CD4-positive, alpha-beta T cell treated with Interleukin-17A for 4 hours (primary cell): ENCODE data around the gene PADI3.

ENCODE experiments used
- DNase-seq: peaks from one replicate; pipeline ENCODE4 v3.0.0-alpha.2; 2020; ENCODE audit warnings: mixed read lengths

The PADI3 gene

DNA sequence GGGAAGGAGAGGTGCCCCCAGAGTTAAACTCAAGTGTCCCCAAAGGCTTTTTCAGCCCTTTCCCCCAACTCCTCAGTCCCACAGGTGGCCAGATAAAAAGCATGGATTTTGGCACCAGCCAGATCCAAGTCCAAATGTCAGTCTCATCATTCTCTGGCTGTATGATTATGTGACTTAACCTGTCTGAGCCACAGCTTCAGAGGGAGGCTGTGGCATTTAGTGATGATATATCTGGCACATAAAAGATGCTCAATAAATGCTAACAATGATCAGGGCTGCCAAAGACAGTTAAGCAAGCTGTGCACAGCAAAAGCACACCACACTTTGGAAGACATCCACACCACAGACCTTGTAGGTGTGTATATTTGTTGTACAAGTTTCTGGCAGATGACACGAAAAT lies 5.6 kb upstream of the PADI3 start:
- DNase-seq: no peak

DNA sequence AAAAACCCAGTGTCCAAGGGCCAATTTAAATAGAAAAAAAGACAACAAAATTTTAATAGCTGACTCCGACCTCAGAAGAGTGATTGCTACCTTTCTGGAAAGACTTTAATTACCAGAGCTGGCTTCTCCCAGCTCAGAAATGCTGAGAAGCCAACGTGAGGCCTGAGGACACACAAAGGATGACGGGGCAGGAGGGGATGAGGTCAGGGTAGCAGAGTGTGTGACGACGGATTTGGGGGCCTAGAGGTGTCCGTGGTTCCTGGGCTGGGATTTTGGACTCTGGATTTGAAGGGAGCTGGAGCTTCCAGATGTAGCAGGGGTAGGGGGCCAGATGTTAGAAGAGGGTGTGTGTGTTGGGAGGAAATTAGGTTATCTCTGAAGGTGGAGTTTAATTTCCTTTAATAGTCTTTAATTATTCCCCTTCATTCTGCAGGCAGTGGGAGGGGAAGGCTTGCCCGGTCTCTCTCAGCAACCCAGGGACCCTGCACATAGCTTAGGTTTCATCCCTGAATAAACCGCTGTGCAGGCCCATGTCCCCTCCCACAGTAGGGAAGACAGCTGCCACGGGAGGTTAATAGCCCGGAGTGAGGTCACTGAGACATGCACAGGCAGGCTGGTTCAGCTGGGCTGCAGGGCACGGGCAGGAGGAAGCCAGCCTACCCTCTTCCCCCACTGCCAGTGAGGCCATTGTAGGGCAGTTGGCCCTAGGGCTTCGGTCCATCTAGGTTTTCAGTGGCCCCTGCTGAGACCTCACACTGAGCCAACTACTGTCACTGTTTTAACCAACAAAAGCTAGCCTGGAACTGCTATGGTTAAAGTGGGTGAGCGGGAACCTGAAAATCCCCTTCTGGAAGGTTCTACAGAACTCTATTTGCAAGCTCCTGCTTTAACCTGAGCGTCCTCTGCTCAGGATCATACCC lies 3.8 kb upstream of the PADI3 start:
- DNase-seq: no peak

DNA sequence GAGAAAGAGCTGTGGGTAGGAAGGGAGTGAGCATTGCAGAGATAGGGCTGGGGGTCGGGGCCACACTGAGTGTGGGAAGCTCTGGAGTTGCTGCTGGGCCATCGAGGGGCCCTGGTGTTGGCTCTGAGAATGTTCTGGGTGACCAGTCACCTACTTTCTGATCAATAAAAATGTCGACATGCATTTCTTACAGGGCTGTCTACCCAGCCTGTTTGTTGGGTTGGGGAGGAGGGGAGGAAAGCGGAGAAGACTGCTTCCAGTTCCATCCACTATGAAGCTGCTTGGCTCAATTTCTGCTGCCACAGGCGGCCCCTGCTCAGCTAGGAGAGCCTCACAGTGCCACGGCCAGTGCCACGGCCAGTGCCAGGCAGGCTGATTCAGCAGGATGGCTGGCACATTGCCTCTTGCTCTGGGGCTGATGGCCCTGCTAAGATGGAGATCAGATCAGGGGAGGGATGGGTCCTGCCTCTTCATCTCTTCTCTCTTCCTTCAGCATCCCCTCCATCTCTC lies 3.0 kb upstream of the PADI3 start:
- no peak for DNase-seq

DNA sequence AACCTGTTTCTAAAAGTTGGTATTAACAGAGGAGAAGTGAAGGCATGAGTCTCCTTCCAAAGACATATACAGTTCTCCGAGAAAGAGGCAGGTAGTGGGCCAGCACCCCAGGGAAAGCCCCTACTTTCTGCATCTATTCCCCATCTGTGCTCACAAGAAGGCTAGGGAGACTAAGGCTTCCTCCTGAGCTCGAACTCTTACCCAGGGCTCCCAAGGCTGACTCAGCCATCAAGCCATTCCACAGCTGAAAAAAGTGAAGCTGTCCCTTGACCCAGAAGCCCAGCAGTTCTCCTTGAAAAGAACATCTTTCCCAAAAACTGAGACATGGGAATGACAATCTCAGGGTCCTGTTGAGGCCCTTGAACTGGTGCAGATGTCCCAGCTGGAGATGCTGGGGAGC lies 1.9 kb upstream of the PADI3 start:
- DNase-seq: no peak

DNA sequence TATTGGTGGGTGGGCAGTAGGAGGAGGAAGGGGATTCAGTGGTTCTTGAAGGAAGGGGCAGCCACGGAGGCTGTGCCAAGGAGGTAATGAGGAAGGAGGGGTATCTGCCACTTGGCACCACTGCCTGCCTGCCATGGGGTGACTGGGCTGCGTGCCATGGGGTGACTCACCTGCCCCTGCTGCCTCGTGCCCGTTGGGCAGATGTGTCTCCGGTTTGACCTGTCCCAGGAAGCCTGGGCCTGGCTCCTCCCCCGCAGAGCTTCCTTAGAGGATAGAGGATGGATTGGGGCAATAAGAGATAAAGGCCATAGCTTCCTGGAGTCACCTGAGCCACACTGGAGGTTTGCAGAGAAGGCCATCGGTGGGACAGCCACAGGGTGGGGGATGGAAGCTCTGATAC lies 1.7 kb downstream of the PADI3 start:
- no peak for DNase-seq

DNA sequence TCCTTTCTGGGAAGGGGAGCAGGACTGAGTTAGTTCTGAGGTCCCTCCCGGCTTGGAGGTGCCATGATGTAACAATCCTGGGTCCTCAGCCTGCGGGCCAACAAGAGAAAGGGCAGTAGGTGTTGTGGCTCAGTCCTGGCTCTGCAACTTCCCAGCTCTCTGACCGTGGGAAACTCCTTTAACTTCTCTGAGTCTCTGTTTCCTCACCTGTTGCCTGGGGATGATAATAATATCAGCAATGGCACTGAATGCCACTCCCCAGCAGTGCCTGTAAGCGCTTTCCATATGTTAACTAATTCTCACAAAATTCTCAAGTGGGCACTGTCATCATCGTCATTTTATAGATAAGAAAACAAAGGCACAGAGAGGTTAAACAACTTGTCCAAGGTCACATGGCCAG lies 2.3 kb downstream of the PADI3 start:
- DNase-seq: no peak

DNA sequence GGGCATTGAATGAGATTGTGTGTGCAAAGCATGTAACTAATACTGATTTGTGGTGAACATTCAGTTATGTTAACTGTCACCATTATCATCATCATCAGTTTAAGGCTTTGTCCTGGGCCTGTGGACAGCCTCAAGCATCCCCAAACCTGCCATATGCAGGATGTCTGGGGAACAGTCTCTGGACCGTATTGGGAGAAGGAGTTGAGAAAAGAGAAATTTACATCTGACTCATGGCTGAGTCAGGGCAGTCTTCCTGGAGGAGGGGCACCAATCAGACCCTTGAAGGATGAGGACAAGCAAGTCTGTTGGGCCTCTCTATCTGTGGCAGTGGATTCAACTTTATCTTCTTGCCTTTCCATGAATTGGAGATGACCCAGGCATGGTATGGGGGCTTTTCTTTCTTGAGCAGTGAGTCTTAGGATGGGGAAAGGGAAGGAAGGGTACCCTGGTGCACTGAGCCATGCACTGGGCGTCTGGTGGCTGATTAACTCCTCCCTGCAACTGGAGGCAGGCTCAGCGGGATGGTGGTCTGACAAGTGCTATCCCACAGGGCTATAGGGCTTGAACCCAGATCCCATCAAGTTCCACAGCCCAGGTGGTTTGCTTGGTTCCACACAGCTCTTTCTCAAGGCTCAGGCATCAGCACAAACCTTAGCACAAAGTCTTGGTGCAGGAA lies 2.9 kb downstream of the PADI3 start:
- DNase-seq: no peak

DNA sequence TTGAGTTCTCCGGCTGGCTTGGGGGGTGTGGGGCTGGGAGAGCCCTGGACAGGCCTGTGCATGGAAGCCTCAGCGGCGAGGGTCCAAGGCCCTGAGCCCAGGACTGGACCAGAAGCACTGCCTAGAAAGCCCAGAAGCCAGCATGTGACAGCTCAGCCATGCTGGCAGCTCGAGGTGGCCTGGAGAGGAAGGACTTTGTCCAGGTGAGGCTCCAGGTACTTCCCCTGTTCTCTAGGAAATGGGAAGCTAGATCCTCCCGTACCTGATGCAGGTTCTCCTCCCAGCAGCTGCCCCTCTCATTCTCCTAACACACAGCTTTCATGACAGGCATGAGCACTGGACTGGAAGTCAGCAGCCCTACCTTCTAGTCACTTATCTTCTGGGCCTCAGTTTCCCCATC lies 6.4 kb downstream of the PADI3 start:
- DNase-seq: no peak

DNA sequence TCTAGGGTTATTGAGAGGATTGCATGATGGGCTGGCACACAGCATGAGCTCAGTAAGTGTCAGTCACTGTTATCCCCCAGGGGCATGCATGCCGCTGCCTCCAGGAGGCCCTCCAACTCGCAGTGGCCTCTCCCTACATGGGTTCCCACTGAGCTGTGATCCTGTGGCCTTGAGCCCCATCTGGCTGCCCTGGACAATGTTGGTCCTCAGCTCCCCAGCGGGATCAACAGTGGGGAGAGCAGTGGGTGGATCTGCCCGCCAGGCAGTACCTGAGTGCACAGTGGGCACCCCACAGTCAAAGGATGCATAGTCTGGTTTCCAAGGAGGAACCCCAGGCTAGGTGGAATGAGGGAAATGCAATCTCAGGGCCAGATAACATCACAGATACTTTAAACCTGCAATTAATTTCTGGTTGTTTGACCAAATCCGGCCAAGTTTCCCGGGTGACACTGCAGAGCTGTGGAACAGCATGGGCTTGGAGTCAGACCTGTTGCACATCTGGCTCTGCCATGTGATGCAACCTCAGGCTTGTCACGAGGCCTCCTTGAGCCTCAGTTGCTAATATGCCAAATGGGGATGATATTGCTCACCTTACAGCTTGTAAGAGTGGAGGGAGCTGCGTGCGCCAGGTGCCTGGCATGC lies 9.3 kb downstream of the PADI3 start:
- no peak for DNase-seq

DNA sequence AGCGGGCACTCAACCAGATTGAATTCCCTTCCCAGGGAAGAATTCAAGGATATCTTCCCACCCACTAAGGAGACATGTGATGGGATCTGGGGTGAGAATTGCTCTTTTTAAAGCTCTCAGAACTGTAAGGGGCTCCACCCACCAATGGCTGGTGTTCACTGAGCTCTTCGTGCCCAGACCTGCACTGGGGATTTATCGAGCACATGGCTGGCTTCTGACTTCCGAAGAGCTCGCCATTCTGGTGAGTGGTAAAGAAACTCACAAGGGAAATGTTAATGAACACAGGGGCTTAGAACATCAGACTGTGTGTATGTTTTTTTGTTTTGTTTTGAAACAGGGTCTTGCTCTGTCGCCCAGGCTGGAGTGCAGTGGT lies 9.8 kb downstream of the PADI3 start:
- no peak for DNase-seq

DNA sequence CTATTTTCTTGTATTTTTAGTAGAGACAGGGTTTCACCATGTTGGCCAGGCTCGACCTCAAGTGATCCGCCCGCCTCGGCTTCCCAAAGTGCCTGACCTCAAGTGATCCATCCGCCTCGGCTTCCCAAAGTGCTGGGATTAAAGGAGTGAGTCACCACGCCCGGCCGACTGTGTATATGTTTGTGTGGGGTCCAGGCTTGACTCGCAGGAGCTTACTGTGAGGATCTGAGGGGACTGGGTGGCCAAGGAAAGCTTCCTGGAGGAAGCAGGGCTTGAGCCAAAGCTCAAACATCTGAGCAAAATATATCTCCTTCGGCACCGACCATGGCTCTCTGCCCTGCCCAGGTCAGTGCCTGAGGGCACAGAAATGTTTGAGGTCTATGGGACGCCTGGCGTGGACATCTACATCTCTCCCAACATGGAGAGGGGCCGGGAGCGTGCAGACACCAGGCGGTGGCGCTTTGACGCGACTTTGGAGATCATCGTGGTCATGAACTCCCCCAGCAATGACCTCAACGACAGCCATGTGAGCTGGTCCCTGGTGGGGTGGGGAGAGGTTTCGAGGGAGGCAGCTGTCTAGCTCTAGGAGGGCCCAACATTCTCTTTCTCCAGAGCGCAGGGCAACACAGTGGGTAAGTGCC lies 10.5 kb downstream of the PADI3 start:
- no peak for DNase-seq

DNA sequence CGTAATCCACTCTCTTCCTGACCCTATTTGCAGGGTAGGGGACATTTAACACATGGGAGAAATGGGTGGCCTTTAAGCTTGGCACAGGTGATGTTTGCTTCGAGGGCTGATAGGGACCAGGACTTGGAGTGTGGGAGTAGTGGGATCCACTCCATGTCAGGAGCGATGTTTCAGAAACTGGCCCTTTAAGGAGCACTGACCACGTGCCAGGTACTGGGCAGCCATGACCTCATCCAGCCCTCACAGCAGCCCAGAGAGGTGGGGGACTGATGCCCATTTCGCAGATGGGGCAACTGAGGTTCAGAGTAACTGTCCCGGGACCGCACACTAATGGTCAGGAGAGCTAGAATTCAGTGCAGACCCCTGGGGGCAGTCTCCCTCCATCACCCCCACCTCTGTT lies 11.4 kb downstream of the PADI3 start:
- no peak for DNase-seq

DNA sequence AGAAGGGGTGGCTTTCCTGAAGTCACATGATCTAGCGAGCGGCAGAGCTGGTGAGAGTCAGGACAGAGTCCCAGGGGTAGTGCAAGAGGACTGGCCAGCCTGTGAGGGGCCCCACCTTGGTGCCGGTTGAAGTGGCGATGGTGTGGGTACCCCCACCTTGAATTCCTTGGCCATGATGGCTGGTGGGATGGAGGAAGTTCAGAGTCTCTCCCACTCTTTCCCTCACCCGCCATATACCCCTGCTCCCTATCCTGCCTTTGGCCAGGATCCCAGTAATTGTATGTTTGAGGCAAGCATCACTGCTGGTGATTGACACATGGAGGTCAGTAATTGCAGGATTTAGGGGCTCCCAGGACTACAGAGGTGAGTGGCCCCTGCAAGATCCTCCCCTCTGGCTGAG lies 11.8 kb downstream of the PADI3 start:
- DNase-seq: no peak

DNA sequence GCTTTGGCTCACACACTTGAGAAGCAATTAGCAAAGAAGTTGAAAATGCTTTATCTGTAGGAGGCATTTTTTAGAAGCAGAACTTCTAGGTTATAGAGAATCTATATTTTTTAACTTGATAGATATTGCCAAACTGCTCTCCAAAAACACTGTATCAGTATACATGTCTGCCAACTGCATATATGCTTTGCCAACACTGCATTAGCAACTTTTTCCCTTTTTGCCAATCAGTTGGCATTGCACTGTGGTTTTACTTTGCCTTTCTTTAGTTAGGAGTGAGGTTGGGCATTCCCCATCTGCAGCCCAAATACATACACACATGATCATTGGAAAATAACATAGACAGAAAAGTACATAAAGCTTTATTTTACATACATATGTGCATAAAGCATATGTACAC lies 15.0 kb downstream of the PADI3 start:
- no peak for DNase-seq

DNA sequence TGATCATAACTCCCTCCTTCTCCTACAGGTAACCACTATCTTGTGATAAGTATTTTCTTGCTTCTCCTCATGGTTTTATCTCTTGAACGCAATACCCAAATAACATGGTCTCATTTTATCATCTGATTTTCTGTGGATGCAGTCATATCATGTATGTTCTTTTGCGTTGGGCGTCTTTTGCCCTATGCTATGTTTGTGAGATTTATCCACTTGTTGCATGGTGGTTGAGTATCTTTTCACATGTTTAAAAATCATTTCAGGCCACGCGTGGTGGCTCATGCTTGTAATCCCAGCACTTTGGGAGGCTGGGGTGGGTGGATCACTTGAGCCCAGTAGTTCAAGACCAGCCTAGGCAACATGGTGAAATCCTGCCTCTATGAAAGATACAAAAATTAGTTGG lies 15.6 kb downstream of the PADI3 start:
- no peak for DNase-seq

DNA sequence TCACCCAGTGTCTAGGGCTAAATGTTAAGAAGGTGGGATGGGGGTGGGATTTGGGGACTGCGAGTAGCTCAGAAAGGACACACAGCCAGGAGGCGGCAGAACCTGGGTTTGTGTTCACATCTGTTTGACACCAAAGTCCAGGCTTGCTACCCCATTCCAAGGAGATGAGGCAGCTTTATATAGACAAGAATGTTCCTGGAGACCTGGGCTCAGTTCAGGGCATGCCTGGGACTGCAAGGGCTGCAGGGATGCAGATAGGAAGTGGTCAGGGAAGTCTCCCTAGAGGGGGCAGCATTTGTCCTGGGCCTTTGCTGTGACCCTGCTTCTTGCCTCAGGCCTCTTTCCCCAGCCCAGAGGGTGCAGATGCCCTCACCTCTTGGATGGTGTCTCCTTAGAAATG lies 16.3 kb downstream of the PADI3 start:
- DNase-seq: no peak

DNA sequence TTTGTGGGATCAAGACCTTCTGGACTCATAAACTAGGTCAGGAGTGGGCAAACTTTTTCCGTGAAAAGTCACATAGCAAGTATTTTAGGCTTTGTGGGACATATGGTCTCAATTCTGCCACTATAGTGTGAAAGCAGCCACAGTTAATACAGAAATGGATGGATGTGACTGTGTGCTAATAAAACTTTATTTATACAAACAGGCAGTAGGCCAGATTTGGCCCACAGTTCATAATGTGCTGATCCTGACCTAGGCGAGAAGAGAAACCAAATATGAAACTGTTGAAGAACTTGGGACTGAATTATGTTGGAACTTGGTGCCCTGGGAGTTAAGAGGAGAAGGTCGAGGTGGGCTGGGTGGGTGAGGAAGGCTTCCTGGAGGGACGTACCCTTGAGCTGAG lies 17.1 kb downstream of the PADI3 start:
- DNase-seq: no peak

DNA sequence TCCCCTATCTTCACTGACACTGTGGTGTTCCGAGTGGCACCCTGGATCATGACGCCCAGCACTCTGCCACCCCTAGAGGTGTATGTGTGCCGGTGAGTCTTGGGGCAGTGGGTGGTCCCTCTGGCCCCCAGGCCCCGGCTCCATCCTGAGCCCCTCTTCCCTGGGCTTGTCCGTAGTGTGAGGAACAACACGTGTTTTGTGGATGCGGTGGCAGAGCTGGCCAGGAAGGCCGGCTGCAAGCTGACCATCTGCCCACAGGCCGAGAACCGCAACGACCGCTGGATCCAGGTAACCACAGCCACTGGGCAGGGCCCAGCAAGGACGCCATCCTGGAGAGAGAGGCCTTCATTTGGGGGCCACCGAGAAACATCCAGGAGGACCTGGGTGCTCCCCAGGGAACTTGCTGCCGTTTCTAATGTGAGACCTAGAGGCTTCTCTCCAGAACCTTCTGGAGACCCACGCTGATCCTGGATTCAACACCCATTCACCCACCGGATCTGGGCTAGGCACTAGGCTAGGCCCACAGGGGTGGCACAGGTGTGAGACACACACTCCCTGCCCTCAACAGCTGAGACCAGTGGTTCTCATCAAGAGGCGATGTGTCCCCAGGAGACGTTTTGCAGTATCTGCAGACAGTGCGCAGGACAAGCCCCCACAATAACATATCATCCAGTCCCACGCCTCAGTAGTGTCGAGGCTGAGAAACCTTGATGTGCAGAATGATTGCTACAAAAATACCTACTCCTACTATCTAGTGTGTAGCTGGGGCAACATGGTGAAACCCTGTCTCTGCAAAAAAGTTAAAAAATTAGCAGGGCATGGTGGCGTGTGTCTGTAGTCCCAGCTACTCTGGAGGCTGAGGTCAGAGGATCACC lies 22.2 kb downstream of the PADI3 start:
- no peak for DNase-seq

DNA sequence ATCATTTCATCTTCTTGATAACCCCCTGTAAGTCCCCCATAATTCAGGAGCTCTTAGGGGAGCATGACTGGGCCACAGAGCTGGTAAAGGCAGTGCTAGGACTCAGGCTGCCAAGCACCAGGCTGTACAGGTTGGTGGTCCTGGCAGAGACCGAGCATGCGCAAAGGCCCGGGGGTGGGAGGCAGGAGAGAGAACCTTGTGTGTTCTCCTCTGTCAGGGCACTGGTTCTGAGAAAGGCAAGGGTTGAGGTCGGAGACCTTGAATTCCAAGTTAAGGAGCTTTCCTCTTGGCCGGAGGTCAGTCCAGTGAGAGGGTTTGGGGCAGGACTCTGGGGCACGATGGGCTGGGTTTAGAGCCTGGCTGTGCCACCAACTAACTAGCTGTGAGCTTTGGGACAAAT lies 23.2 kb downstream of the PADI3 start:
- DNase-seq: no peak

DNA sequence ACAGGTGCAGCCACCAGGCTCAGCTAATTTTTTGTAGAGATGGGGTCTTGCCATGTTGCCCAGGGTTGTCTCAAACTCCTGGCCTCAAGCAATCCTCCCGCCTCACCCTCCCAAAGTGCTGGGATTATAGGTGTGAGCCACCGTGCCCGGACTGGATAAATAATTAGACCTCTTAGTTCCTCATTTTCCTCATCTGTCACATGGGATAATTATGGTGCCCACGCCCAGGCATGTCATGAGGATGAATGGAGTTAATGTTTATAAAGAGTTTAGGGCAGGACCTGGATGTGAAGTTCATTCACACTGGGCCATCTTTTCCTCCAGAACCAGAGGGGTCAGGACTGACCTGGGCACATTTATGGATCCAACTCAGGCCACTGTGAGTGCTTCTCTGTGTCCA lies 23.7 kb downstream of the PADI3 start:
- DNase-seq: no peak

DNA sequence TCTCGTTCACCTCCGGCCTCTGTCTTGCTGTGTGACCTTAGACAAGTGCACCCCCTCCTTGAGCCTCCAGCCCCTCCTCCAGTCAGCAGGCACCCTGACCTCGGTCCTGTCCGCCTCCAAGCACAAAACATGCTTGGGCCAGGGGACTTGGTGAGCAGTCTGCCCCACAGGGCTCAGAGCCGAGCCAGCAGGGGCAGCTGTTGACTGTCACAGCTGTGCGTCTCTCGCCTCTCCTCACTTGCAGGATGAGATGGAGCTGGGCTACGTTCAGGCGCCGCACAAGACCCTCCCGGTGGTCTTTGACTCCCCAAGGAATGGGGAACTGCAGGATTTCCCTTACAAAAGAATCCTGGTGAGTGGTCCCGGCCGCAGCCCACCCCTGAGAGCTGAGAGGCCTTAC lies 24.2 kb downstream of the PADI3 start:
- DNase-seq: no peak
